Activated CD4-positive, CD25-positive, alpha-beta regulatory T cell treated with anti-CD3 and anti-CD28 coated beads, Interleukin-2, amount 50 U/mL, for 16 hours (primary cell): Measurements from ENCODE around the gene PTPRH.

Source experiments
- DNase-seq: peaks from one replicate; pipeline ENCODE4 v3.0.0-alpha.2; 2020; ENCODE audit warnings: low read depth, low spot score

The PTPRH gene

GRCh38 chr19:55132453-55133129 lies 76.7 kb downstream of the PTPRH start:
- no peak for DNase-seq

- DNase-seq, result no peak
Measured at GRCh38 chr19:55131421-55131820, 77.9 kb downstream of the PTPRH start.
